NOMO-1 (cell line): ENCODE data around the gene KDELR3.

Experiments
- DNase-seq, 2 experiments: peaks; one replicate each; lab custom pipeline; 2025; ENCODE audit not compliant: unreplicated experiment in 2 of 2; lab: John Stamatoyannopoulos, UW

Gene KDELR3

DNA sequence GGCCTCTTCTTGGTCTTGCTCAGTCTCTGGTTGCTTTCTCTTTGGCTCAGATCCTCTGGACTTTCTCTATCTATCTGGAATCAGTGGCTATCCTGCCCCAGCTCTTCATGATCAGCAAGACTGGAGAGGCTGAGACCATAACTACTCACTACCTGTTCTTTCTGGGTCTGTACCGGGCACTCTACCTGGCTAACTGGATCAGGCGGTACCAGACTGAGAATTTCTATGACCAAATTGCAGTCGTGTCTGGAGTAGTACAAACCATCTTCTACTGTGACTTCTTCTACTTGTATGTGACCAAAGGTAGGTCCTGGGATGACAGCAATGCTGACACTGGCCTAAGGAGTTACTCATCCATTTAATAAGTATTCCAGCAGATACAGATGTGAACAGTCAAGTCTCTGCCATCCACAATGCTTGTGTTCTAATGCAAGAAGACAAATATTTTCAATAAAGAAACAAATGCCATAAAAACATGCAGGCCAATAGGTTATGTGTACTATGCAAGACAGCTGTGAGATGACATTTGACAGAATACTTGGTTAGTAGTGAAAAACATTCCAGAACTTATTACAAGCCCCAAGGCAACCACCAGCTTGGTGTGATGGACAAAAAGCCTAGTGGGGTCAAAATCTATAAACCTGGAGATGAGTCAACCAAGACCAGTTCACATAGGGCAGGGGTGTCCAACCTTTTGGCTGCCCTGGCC, 13.4 kb downstream of the KDELR3 start:
- DNase-seq = no peak

DNA sequence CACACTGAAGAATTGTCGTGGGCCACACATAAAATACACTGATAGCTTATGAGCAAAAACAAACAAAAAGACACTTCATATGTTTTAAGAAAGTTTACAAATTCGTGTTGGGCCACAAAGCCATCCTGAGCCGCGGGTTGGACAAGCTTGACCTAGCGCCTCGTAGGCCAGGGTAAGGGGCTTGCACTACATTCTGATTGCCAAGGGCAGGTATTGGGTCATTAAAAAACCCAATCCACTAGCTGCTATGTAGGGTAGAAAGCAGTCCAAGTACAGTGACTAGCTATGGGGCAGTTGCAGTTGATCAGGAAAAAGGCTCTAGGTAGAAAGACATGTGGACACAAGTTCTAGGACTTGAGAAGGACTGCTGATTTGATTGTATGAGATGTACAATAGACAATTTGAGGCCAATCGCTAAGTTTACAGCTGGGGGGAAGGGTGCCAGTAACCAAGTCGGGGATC, 14.0 kb downstream of the KDELR3 start:
- DNase-seq = no peak

DNA sequence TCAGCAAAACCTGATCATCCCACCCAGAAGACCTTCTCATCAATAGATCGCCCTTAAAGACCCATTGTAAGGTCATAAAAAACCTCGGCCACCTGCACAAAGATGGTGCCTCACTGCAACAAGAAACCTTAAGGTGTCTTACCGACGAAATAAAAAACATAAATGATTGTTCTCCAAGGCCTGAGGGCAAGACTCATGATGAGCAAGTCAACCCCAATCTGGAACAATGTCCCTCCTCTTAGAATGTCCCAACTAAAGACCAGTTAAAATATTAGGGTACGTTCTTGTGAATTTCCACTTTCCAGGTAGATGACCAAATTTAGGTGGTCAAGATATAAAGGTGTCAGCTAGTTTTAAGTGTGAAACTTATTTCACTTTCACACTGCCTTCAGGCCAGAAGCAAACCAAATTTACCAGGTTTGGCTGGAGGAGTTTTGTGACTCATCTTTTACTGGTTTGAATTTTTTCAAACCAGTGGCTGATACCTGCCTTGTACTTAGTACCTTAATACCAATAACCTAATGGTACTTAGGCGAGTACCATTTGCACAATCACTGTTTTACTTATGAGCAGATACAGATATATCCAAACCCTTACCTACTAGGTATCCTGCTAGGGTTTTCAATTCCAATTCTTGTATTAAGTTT, 14.9 kb downstream of the KDELR3 start:
- DNase-seq = no peak

DNA sequence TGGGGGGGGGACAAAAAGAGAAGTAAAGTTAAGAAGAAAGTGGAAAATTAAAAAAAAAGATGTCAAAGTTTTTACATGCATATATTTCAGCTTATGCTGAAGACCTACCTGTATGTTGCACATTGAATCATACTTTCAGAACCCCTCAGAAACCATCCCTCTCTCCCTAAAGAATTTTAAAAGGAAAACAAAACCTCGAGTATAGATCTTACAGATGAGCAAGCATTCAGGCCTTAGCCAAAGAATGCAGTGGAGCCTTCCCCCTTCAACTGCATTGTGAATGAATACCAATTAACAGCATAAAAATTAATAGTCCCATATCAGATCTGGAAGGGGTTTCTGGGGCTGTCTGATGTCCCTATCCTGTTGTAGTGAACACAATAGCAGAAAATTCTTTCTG, 16.3 kb downstream of the KDELR3 start:
- DNase-seq = no peak

DNA sequence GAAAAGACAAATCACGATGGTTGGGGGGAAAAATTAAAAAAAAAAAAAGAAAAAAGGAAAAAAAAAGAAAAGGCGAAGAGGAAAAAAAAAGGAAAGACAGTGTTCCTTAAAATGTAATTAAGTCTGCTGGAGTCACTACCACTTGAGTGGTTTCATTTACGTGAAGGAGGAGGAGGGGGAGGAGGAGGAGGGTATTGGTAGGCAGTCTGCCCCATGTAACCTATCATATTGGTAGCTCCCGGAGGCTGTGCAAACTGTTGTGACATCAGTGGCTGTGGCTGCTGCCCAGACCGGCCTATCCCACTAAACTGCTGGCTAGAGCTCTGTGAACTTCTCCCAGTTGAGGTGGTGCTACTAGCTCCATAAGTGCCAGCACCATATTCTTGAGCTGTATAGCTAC, 17.9 kb downstream of the KDELR3 start:
- no peak for DNase-seq

DNA sequence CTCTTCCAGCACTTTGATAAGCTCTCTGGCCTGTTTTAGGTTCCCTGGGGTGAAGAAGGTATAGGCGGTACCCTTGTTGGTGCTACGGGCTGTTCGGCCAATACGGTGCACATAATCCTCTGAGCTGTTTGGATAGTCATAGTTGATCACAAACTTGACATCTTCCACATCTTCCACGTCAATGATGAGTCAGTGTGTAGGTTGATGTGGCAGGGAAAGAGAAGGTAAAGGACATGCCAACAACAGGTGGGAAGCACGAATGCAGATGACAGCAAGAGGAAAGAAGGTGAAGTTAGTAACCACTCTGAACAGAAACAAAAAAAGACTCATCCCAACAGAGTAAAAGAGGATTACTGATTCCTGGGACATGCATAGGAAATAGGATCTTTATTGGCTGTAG, 20.1 kb downstream of the KDELR3 start:
- DNase-seq = no peak

DNA sequence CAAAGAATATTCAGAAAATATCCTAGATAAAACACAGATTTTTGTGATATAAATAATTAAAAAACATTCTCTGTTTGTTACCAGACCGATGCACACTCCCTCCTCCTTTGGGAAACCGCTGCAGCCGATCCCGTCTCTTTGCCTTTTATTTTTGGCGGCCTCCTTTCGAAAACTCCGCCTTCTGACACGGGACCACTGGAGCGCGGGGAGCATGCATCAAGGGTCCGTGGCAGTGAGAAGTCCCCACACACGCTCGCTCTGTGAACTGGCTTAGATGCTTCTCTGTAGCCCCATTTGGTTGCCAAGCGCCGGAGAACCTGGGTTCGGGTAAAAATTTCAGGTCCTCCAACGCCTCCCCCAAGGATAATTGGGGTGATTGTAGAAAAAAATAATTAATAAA, 21.2 kb downstream of the KDELR3 start:
- DNase-seq = no peak

DNA sequence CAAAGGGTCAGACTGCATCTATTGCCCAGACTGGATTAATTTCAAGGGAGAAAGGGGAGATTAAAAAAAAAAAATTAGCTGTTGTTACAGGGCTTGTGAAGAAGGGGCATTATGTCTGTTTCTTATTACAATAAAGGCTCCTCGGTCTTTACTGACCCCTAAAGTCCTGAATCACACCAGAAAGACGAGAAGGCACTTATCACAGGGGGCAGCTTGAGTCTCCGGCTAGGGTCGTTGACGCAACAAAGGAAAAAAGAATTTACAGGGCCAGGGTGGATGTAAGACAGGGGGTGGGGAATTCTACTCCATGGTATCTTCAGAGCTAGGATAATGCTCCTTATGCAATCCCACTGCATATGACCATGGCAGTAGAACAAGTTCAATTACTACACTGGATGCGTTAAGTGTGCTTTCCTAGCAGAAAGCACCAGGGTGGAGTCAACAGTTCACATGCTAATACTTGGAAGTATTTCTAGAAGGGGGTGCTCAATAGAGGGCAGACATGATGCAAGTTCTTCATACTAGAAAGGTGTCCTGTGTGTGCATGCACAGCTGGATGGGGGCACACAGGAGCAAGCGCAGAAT, 21.8 kb downstream of the KDELR3 start:
- DNase-seq = no peak

DNA sequence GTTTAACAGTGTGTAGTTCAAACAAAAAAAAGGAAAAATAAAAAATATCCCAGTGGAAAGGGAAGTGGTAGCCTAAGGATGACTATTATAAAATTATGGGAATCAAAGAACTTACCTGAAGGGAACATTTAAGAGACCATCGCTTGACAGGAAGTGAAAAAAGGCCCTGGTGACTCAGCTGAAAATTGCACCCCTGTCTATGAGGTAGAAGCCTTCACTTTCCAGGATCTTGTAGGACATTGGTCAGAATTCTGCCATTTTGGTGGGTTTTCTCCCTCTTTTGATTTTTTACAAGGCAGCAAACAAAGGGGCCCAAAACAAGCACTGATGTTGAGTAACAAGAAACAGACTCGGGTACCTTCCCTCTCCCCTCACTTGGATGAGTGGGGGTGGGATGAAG, 22.6 kb downstream of the KDELR3 start:
- no peak for DNase-seq

DNA sequence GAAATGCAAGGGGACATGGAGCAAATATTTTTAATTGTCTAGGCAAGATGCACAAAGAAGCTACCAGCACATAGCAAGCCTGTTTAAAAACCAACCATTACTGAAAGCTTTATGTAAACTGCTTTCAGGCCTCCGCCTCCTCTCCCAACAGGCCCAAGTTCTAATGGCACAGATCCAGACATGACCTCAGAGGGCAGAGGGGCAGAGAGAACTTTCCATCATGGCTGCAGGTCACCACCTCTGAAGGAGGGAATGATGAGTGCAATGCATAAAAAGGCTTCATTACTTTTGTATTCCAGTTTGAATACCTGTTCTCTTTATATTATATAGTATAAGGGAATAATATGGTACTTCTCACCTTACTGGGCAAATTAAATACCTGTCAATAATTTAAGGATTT, 23.0 kb downstream of the KDELR3 start:
- no peak for DNase-seq

DNA sequence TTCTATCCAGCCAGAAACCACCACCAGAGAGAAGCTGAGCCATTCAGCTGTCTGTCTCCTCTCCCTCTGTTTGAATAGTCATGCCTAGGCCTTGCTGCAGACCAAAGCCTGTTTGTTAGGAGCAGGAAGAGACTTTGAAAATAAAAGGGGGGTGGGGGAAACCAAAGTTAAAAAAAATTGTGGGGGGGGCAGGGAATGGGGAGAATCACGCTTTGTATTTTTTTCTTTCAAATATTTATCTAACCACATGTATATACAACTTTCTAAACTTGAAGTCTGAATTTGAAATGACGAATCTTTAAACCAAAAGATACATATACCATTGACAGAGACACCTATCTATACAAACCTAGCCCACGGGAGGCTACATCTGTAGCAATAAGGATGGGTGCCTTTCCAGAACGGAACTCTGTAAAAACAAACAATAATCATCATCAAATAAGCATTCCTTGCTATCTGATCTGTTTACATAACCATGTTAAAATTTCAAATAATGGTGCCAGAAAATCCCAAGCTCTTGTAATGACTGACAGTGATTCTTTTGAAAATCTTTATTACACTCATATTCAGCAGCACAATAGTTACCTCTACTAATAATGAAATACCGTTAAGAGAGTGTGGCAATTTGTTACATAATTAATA, 23.9 kb downstream of the KDELR3 start:
- no peak for DNase-seq

DNA sequence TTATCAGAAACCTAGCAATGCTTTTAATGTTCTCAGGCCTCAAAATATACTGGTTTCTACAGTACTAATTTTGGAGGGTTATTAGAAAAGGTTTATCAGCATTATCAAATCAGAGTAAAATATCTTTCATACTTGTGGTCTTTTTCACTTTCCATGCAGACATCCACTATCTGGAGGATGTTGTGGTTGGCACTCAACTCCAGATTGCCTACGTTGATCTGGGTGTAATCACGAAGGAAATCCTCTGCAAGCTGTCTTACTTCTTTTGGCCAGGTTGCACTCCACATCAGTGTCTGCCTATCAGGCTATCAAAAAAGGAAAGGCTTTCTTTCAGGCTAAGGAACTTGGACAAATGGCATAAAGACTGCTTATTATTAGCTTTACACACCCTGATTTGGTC, 26.6 kb downstream of the KDELR3 start:
- DNase-seq = no peak

DNA sequence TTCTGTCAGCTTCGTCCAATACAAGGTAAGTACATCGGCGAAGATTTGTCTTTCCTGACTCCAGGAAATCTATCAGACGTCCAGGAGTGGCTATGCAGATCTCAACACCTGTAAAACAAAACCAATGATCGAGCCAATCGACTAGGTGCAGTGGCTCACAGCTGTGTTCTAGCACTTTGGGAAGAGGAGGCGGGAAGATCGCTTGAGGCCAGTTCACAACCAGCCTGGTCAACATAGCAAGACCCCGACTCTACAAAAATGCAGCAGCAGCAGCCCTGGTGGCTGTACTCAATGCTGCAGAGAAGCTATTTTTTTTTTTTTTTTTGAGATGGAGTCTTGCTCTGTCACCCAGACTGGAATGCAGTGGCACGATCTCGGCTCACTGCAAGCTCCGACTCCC, 27.0 kb downstream of the KDELR3 start:
- DNase-seq = no peak

DNA sequence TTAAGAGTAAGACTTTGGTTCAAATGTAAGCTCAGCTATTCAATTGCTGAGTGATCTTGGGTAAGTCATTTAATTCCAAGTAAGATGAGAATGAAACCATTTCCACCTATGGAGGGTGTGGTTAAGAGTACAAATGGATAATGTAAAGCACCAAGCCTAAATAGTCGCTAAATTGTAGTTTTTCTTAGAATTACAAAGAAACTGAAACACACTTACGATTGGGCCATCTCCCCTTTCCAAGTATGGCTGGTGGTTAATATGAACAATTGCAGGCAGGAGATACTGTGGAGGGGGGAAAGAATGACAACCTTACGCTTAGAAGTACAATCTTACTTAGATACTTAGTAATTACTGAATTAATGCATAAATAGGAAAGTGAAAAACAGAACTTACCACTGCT, 30.0 kb downstream of the KDELR3 start:
- no peak for DNase-seq

DNA sequence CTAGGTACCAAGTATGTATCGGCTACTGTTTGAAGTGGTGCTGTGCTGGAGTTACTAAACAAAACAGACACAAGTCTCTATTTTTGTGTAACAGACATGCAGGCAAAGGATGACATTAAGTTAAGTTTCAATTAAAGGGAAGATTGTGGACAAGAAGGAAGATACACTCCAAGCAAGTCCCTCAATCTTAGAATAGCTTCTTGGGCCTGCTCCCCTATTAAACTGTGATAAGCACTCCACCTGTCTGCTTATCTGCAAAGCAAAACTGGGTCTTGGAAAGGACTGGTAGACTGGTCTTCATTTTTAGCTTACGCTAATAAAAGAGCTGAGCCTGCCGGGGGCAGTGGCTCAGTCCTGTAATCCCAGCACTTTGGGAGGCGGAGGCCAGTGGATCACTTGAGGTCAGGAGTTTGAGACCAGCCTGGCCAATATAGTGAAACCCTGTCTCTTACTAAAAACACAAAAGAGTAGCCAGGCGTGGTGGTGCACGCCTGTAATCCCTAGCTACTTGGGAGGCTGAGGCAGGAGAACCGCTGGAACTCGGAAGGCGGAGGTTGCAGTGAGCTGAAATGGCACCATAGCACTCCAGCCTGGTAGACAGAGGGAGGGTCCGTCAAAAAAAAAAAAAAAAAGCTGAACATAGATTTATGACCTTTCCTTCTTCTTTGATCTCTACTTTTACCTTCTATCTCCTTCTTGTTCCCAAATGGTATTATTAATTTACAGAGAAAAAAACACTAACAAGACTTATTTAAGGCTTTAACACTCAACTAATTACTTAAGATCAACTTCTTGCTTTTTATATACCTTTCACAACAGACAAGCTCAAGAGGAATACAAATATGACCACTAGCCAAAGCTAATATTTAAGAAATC, 34.1 kb downstream of the KDELR3 start:
- no peak for DNase-seq

DNA sequence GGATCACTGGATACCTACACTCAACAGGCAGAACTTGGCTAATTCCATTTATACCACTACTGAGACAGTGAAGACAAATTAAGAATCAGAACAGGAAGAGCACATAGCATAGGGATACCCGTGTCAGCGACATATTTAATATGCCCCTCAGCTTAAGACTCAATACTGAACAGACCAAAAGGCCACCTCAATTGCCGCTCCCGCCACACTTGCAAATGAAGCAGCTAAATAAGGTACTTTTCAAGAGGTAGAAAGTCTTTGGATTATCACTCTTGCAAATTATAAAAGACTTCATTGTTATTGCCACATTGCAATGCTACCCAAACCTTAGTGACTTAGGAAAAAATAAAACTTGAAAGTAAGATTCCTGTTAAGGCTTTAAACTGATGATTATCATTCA, 35.1 kb downstream of the KDELR3 start:
- DNase-seq = no peak

DNA sequence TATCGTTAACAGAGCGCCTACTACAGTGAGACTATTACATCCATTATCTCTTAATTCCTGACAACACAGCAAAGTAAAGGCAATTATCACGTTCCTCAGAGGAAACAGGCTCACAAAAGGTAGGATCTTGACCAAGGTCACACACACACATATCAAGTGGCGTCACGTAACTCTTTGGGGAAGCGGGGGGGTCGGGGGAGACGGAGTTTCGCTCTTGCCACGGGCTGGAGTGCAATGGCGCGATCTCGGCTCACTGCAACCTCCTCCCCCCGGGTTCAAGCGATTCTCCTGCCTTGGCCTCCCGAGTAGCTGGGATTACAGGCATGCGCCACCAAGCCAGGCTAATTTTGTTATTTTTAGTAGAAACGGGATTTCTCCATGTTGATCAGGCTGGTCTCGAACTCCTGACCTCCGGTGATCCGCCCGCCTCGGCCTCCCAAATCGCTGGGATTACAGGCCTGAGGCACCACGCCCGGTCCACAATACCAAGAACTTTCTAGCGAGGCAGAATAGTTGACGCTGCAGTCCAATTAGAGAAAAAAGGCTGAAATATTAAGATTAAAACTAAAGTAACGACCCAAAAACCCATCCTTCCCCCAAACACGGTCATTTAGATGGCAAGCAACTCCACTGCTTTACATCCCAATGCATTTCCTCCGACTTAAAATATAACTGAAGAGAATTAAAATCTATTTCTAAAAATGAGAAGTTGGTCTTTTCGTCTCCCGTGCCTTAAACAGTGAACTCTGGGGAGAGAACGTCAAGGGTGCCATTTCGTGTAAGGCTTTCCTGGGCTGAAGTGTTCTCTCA, 37.0 kb downstream of the KDELR3 start:
- DNase-seq = peak; percentile 13 to 27

DNA sequence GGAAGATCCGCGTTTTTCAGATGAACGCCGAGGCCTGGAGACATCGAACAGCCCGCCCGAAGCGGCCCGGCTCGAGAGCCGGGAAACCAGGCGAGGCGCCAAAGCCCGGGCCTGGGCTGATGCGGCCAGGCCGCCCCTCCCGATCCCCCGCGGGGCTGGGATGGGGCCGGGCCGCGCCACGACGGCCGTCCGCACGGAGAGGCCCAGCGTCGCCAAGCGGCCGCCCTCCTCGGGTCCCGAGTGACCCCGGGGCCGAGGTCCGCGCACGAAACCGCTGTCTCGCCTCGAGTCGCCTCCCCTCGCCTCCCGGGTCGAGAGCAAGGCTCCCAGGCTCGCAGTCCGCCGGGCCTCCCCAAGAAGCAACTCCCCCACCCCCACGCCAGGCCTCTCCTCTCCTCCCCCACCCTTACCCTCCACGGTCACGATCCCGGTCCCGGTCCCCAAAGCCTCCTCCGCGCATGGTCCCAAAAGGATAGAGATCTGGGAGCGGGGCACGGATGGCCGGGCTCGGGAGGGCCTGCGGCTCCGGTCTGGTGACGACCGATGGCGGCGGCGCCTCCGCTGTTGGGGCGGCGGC, 37.7 kb downstream of the KDELR3 start:
- peak in 1 of 2 experiments; percentile 55 for DNase-seq

DNA sequence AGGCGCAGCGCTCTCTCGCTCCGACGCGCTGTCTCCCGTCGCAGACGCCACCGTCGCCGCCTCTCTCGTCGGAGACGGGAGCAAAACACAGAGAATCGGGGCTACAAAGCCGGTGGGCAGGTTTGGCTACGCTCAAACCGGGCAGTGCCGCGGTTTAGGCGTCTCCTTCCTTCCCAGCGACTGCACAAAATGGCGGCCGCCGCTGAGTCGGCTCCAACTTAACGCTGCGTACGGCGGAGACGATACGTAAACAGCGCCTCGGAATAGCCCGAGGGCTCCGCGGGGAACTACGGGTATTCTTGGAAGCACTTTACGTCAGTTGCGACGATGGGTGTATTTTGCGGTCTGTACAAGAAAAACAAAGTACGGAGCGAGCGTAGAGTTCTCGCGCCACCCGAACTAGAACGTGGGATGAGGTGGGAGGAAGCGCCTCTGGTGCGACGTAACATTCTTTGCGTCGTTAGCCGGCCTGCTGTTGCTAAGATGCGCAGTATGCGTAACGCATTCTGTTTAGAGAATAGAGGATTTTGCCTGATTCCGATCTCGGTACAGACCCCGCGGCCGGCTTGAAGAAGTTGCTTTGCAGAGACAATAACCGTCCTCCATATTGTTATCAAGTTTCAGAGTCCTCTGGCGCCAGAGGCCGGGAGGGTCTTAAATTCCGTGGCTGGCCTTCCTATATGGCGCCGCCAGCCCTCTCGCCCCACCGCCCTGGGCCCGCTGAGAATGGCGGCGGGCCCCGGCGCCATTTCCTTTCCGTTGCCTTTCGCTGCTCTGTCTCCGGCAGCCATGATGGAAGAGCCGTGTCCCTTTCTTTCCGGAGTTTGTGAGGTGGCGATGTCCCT, 38.4 kb downstream of the KDELR3 start, which contains the start of gene DDX17:
DDX17 (minus strand) TSS at position 194 of the 845 bp plus-strand sequence.
- DNase-seq = peak; percentile 96 to 97
